Hematopoietic multipotent progenitor cell treated with erythropoietin and hydrocortisone succinate and interleukin-3 and kit ligand, for 15 days (in vitro differentiated cells): ENCODE results near the gene NEU1.
"Not testable (repeated sequence)": the region's sequence is repeated elsewhere in the genome, so short reads cannot be mapped to it uniquely, and the experiment has no call there.

Source experiments
- DNase-seq: peaks from one replicate; pipeline ENCODE4 v3.0.0-alpha.2; 2015; ENCODE audit warnings: low spot score

Gene NEU1

GRCh38 chr6:31817929-31818511, 44.6 kb downstream of the NEU1 start:
- DNase-seq, result not testable (repeated sequence)

DNA sequence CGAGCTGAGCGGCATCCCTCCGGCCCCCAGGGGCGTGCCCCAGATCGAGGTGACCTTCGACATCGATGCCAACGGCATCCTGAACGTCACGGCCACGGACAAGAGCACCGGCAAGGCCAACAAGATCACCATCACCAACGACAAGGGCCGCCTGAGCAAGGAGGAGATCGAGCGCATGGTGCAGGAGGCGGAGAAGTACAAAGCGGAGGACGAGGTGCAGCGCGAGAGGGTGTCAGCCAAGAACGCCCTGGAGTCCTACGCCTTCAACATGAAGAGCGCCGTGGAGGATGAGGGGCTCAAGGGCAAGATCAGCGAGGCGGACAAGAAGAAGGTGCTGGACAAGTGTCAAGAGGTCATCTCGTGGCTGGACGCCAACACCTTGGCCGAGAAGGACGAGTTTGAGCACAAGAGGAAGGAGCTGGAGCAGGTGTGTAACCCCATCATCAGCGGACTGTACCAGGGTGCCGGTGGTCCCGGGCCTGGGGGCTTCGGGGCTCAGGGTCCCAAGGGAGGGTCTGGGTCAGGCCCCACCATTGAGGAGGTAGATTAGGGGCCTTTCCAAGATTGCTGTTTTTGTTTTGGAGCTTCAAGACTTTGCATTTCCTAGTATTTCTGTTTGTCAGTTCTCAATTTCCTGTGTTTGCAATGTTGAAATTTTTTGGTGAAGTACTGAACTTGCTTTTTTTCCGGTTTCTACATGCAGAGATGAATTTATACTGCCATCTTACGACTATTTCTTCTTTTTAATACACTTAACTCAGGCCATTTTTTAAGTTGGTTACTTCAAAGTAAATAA, 45.3 kb downstream of the NEU1 start:
- DNase-seq, result not testable (repeated sequence)

GRCh38 chr6:31815025-31815838, 47.4 kb downstream of the NEU1 start, which contains the start of the genes HSPA1A and HSPA1L:
Gene HSPA1A (plus strand): TSS chr6:31815543. CDS start chr6:31815757, 214 bp downstream.
Gene HSPA1L (minus strand): TSS chr6:31815283. CDS start chr6:31811972, 3,311 bp downstream.
- peak; percentile 77 for DNase-seq

DNA sequence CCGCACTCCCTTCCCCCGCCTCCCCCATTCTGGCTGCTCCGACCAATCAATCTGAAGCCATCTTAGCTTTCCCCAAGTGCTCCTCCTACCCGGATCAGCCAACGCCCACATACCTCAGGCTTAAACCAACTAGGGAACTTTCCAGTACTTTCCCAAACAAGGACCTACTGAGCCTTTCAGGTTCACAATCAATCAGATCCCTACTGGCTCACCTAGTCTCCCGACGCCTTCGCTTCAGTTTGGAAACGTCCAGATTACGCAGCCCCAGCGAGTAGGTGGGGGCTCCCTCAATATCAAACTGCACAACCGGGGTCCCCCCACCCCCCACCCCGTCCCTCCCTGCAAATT, 48.0 kb downstream of the NEU1 start:
- DNase-seq, result peak; percentile 70

DNA sequence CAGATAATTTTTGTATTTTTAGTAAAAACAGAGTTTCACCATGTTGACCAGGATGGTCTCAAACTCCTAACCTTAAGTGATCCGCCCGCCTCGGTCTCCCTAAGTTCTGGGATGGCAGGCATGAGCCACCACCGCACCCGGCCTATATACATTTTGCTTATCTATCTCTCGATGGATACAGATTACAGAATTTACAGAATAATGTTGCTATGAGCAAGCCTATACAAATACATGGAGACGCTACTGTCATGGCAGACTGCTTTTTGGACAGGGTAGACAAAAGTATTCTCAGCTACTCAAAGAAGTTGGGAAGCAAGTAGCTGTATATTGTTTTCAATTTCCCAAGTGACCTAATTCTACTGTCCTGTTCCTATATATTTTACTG, 49.2 kb downstream of the NEU1 start:
- no peak for DNase-seq

- no peak for DNase-seq
Observed at GRCh38 chr6:31811645-31812044, 51.0 kb downstream of the NEU1 start.

DNA sequence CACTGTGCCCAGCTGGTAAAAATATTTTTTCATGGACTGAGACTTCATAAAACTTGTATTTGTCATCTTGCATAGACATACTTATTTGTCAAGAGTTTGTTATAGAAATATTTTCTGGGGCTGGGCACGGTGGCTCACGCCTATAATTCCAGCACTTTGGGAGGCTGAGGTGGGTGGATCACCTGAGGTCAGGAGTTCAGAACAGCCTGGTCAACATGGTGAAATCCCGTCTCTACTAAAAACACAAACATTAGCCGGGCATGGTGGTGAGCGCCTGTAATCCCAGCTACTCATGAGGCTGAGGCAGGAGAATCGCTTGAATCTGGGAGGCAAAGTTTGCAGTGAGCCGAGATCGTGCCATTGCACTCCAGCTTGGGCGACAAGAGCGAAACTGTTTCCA, 54.0 kb downstream of the NEU1 start:
- DNase-seq, result not testable (repeated sequence)
